Esophagus (tissue), 2 donors: ENCODE data around the gene DUX4. TPM values are rescaled to one million over a fixed set of nuclear protein-coding genes. Genes with fewer than 3 reads are reported as not detected.
"Not testable (repeated sequence)": the region's sequence is repeated elsewhere in the genome, so short reads cannot be mapped to it uniquely, and the experiment has no call there.

Source experiments
- H3K27ac ChIP-seq, 2 donors: one replicate each; pipeline ENCODE4 v1.5.1; 2013; ENCODE audit warnings: low read depth in 2 of 2, mild to moderate bottlenecking in 2 of 2, inconsistent platforms in 1 of 2, low read length in 1 of 2, moderate library complexity in 1 of 2
- H3K27me3 ChIP-seq, 2 donors: one replicate each; pipeline ENCODE4 v1.6.1; 2013; ENCODE audit warnings: low read length in 2 of 2, control low read depth in 1 of 2, mild to moderate bottlenecking in 1 of 2; ENCODE audit not compliant: insufficient read depth in 2 of 2, control insufficient read depth in 1 of 2
- H3K36me3 ChIP-seq, 2 donors: one replicate each; pipeline ENCODE4 v1.6.1; 2013; ENCODE audit warnings: low read length in 1 of 2; ENCODE audit not compliant: control insufficient read depth in 2 of 2, insufficient read depth in 2 of 2
- H3K4me1 ChIP-seq, 2 donors: one replicate each; pipeline ENCODE4 v1.6.1; 2013; ENCODE audit warnings: low read length in 1 of 2; ENCODE audit not compliant: control insufficient read depth in 2 of 2, insufficient read depth in 2 of 2
- H3K4me3 ChIP-seq, 2 donors: one replicate each; pipeline ENCODE4 v1.5.1; 2013; ENCODE audit warnings: low read length in 2 of 2, mild to moderate bottlenecking in 2 of 2, low read depth in 1 of 2, moderate library complexity in 1 of 2
- H3K9me3 ChIP-seq, 2 donors: one replicate each; pipeline ENCODE4 v1.6.1; 2013; ENCODE audit warnings: mild to moderate bottlenecking in 2 of 2, low read depth in 1 of 2, low read length in 1 of 2, moderate library complexity in 1 of 2; ENCODE audit not compliant: control insufficient read depth in 2 of 2, insufficient read depth in 1 of 2
- WGBS, 2 donors: extraction: QIAGEN DNeasy Blood & Tissue Kit; methylation state at CpG; one replicate each; pipeline ENCODE4 v1.1.7; 2013; 5-methylcytosine and 5-hydroxymethylcytosine counted together
- polyA plus RNA-seq, 2 donors: library from polyadenylated mRNA; stranded (reverse); fragments of 200-250 nt; gene quantifications; one replicate each; pipeline ENCODE4 v1.2.3, GENCODE V29; 2013
- donor health status: healthy with polysubstance abuse.
- donor health status: Bipolar disorder and iron deficiency.

The DUX4 gene
- not detected for polyA plus RNA-seq

GRCh38 chr4:190173428-190173827, at the start of gene DUX4:
Gene DUX4, plus strand, starts transcription at chr4:190173774. Its CDS starts 0 bp downstream, at chr4:190173774.
- not testable (repeated sequence) for H3K27me3 ChIP-seq, H3K9me3 ChIP-seq, H3K27ac ChIP-seq, H3K36me3 ChIP-seq, H3K4me3 ChIP-seq, H3K4me1 ChIP-seq
- WGBS, 2 donors: 74% methylated on average over 6 of the region's 32 CpGs; no CpG with 5 or more reads in 1 of the 2 donors

- not testable (repeated sequence) for H3K27me3 ChIP-seq
Observed at GRCh38 chr4:190175436-190175835, 1.9 kb downstream of the DUX4 start.

GRCh38 chr4:190177727-190178605, 4.4 kb downstream of the DUX4 start:
- not testable (repeated sequence) for H3K27ac ChIP-seq, H3K4me1 ChIP-seq, H3K4me3 ChIP-seq, H3K27me3 ChIP-seq, H3K9me3 ChIP-seq, H3K36me3 ChIP-seq
- WGBS, 2 donors: 47 to 50% methylated on average over 3 to 5 of the region's 6 CpGs

More at GRCh38 chr4:190175436-190175835, 1.9 kb downstream of the DUX4 start:
- WGBS, 2 donors: 53 to 60% methylated on average over 23 to 29 of the region's 33 CpGs
- not testable (repeated sequence) for H3K36me3 ChIP-seq, H3K4me3 ChIP-seq, H3K4me1 ChIP-seq, H3K9me3 ChIP-seq, H3K27ac ChIP-seq

- H3K27me3 ChIP-seq, H3K9me3 ChIP-seq, H3K4me3 ChIP-seq, H3K36me3 ChIP-seq, H3K4me1 ChIP-seq, H3K27ac ChIP-seq: not testable (repeated sequence)
- 19 to 26% methylated on average over 4 of the region's 4 CpGs for WGBS, 2 donors
Observed at GRCh38 chr4:190178606-190178990, 5.0 kb downstream of the DUX4 start.

GRCh38 chr4:190179030-190179739, 5.6 kb downstream of the DUX4 start:
- no CpG with 5 or more reads among the region's 2 CpGs for WGBS, 2 donors
- H3K4me3 ChIP-seq, H3K36me3 ChIP-seq, H3K27me3 ChIP-seq, H3K27ac ChIP-seq, H3K9me3 ChIP-seq, H3K4me1 ChIP-seq: not testable (repeated sequence)

- H3K36me3 ChIP-seq, H3K9me3 ChIP-seq, H3K27ac ChIP-seq, H3K4me3 ChIP-seq, H3K4me1 ChIP-seq, H3K27me3 ChIP-seq: not testable (repeated sequence)
- 0% methylated on average over 1 of the region's 2 CpGs for WGBS, 2 donors
Observed at GRCh38 chr4:190179740-190180094, 6.1 kb downstream of the DUX4 start.

- H3K9me3 ChIP-seq, H3K27me3 ChIP-seq, H3K36me3 ChIP-seq, H3K27ac ChIP-seq, H3K4me1 ChIP-seq, H3K4me3 ChIP-seq: not testable (repeated sequence)
- 16 to 18% methylated on average over 1 of the region's 1 CpG for WGBS, 2 donors
Observed at GRCh38 chr4:190180947-190181346, 7.4 kb downstream of the DUX4 start.

- H3K4me3 ChIP-seq, H3K27ac ChIP-seq, H3K9me3 ChIP-seq, H3K27me3 ChIP-seq, H3K36me3 ChIP-seq, H3K4me1 ChIP-seq: not testable (repeated sequence)
- 56% methylated on average over 3 of the region's 7 CpGs; no CpG with 5 or more reads in 1 of the 2 donors for WGBS, 2 donors
Observed at GRCh38 chr4:190181481-190182100, 8.0 kb downstream of the DUX4 start.

GRCh38 chr4:190203510-190203909, 29.9 kb downstream of the DUX4 start:
- not testable (repeated sequence) for H3K9me3 ChIP-seq, H3K36me3 ChIP-seq, H3K27me3 ChIP-seq, H3K4me3 ChIP-seq, H3K27ac ChIP-seq, H3K4me1 ChIP-seq
- WGBS, 2 donors: 83 to 88% methylated on average over 43 to 44 of the region's 73 CpGs
